GM10266 (cell line): ENCODE data around the gene DDX28.
A peak's percentile ranks its signal among the peaks of the same experiment; 100 is the strongest.
"Not testable (repeated sequence)": the region's sequence is repeated elsewhere in the genome, so short reads cannot be mapped to it uniquely, and the experiment has no call there.

Experiments used
- DNase-seq: peaks from one replicate; pipeline ENCODE4 v3.0.0; 2012; ENCODE audit errors: extremely low spot score
- TF ChIP-seq, protein P1 (sequence below): IDR thresholded peaks from 2 replicates; pipeline ENCODE4 v1.5.1; 2012; ENCODE audit warnings: mild to moderate bottlenecking, low read depth; ENCODE audit not compliant: control insufficient read depth, insufficient read depth; ENCODE audit errors: missing control alignments

Gene DDX28

DNA sequence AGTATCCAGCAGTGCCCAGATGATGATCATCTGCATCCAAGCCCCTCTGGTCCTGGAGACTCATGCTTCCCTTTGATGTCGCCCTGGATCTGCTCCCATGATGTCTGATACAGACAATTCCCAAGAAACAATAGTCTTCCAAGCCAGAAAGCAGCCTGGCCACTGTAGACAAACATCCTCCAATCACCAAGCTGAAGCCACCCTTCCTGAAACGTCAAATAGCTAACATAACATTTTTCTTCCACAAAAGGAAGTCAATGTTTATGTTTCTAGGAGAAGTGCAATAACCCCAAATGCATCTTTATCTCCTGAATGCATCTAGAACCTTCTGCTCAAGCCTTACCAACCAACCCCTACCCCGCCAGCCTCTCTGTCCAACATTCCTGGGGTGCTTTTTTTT lies 22.6 kb downstream of the DDX28 start:
- DNase-seq = no peak
- TF ChIP-seq, protein P1, sequence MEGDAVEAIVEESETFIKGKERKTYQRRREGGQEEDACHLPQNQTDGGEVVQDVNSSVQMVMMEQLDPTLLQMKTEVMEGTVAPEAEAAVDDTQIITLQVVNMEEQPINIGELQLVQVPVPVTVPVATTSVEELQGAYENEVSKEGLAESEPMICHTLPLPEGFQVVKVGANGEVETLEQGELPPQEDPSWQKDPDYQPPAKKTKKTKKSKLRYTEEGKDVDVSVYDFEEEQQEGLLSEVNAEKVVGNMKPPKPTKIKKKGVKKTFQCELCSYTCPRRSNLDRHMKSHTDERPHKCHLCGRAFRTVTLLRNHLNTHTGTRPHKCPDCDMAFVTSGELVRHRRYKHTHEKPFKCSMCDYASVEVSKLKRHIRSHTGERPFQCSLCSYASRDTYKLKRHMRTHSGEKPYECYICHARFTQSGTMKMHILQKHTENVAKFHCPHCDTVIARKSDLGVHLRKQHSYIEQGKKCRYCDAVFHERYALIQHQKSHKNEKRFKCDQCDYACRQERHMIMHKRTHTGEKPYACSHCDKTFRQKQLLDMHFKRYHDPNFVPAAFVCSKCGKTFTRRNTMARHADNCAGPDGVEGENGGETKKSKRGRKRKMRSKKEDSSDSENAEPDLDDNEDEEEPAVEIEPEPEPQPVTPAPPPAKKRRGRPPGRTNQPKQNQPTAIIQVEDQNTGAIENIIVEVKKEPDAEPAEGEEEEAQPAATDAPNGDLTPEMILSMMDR = no peak

DNA sequence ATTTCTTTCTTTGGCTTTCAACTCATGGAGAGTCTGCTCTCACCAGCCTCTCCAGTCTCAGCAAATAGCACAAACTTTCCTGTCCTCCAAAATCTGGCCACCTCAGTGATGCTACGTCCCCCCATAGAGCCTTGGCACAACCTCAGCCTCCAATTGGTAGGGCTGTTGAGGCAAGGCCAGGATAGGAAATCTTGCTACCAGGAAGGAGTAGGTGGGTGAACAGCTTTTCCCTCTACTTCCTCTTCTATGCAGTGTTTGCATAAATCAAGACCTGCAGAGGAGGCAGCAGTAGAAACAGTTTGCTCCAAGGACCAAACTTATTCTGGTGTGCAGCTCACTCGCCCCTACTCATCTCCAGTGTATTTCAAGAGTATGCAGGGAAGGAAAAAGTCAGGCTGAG lies 23.0 kb downstream of the DDX28 start:
- DNase-seq = no peak
- TF ChIP-seq, protein P1 = no peak

DNA sequence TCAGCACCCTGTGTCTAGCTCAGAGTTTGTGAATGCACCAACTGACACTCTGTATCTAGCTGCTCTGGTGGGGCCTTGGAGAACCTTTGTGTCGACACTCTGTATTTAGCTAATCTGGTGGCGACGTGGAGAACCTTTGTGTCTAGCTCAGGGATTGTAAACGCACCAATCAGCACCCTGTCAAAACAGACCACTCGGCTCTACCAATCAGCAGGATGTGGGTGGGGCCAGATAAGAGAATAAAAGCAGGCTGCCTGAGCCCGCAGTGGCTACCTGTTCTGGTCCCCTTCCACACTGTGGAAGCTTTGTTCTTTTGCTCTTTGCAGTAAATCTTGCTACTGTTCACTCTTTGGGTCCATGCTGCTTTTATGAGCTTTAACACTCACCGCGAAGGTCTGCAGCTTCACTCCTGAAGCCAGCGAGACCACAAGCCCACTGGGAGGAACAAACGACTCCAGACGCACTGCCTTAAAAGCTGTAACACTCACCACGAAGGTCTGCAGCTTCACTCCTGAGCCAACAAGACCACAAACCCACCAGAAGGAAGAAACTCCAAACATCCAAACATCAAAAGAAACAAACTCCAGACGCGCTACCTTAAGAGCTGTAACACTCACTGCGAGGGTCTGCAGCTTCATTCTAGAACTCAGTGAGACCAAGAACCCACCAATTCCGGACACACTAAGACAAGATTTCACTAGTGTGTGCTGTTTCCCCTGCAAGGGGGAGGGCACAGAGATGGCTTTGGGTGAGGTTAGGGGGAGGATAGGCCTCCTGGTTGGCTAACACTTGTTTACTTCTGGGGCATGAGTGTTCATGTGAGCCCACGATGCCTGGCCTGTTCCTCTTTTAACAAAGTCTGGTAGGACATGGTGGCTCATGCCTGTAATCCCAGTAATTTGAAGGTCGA lies 24.0 kb downstream of the DDX28 start, which contains the start of gene DPEP2:
DPEP2 (minus strand) TSS at position 706 of the 910 bp plus-strand sequence. CDS start 6,272 bp downstream, outside the sequence.
- not testable (repeated sequence) for DNase-seq

DNA sequence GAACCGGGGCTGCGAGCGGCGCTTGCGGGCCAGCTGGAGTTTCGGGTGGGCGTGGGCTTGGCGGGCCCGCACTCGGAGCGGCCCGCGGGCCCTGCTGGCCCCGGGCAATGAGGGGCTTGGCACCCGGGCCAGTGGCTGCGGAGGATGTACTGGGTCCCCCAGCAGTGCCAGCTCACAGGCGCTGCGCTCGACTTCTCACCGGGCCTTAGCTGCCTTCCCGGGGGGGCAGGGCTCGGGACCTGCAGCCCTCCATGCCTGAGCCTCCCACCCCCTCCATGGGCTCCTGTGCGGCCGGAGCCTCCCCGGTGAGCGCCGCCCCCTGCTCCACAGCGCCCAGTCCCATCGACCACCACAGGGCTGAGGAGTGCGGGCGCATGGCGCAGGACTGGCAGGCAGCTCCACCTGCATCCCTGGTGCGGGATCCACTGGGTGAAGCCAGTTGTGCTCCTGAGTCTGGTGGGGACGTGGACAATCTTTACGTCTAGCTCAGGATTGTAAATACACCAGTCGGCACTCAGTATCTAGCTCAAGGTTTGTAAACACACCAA lies 24.7 kb downstream of the DDX28 start:
- not testable (repeated sequence) for DNase-seq

DNA sequence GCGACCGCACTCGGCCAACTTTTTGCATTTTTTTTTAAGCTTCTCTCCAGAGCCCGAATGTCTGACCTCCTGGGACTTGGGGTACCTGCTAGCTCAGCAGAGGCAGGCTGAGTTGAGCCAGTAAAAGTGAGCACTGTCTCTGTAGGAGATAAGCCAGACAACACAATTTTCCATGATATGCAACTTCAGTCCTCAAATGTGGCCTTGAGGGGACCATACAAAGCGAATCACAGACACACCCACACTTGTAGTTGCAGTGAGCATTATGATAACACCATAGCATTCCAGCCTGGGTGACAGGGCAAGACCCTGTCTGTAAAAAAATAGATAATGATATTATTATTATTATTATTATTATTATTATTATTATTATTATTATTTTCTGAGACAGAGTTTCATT lies 26.4 kb downstream of the DDX28 start:
- TF ChIP-seq, protein P1 = no peak
- no peak for DNase-seq

DNA sequence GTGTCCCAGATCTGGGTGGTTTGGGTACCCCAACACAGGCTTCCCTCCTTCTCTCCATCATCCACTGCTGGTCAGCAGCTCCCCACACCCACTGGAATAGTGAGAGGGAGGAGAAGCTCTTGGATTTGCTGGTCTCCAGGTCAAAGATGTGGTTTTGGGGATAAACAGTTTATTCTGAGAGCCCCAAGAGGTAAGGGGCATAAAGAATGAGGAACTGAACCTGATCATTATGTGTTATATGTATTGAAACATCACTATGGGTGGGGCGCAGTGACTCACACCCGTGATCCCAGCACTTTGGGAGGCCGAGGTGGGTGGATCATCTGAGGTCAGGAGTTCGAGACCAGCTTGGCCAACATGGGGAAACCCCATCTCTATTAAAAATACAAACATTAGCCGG lies 27.6 kb downstream of the DDX28 start:
- no peak for DNase-seq
- TF ChIP-seq, protein P1 = no peak

DNA sequence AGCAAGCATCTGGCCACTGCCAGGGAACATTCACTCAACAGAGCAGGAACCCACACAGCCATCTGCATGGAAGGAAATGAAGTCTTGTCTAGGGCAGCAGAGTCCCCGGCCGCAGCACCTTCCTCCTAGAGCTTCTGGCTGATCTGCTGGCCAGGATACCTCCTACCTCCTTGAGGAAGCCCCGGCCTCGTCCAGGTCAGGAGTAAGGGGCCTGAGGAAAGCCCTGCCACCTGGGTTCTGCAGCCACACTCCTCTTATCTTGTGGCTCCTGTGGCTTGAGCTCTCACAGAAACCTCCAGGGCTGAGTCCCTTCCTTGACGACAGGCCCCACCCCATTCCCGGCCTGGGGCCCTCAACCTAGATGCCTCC lies 29.0 kb downstream of the DDX28 start:
- DNase-seq = not testable (repeated sequence)

DNA sequence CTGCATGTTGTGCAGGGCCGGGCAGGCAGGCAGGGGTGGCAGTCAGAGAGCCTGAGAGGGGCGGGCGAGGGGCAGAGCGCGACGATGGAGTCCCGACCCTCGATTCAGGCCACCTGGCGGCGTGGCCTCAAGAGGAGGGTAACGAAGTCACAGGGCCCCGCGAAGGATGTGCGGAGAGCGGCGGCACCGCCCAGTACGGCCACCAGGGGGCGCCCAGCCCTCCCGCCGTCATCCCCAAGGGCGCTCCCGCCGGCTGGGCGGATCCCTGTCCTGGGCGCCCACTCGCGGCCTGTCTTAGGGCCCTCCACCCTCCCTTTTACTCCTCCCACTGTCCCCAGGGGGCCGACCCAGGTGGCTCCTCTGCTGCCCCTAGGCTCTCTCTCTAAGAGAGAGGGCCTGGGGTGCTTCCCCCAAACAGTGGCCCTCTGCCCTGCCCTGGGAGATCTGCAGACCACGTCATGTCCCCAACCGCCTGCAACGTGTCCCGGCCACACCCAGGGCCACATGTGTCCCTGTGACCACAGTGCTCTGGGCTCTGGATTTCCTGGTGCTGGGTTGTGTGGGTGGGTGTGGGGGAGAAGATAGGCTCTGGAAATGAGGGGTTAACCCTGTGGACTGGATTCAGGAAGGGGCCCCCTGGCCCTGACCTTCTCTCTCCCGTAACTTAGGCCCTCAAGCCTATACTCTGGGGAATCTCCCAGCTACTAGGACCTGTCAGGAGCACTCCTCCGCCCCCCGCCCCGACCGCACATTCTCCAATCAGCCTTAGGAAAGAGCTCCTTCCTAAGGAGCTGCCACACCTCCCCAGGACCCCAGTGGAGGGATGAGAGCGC lies 29.6 kb downstream of the DDX28 start:
- TF ChIP-seq, protein P1 = peak; percentile 96
- peak; percentile 89 for DNase-seq
